ENCODE measurements around the gene KIF26B.

KIF26B gene

GRCh38 chr1:245154429-245155271, at the start of gene KIF26B:
Gene KIF26B (plus strand): TSS chr1:245154985. CDS start chr1:245155425, 440 bp downstream.
- Histone ChIP-seq H3K9me3 (ENCODE audit: control insufficient read depth, low read length) (no peaks in the 10 kb centered on the region), H3K27me3 (ENCODE audit: control insufficient read depth, insufficient read depth, low read length) (peaks cover 24% of the 10 kb centered on the region), H3K36me3 (ENCODE audit: control insufficient read depth, insufficient read depth, low read length) (no peaks in the 10 kb centered on the region), H3K9ac (ENCODE audit: low read length) (peak within 1 kb of the TSS; percentile 57), H3K4me3 (ENCODE audit: low read length) (peak within 1 kb of the TSS; percentile 57), H3K4me1 (ENCODE audit: control insufficient read depth, insufficient read depth, low read length) (peaks cover 18% of the 10 kb centered on the region)

GRCh38 chr1:245105042-245105441, 49.7 kb upstream of the KIF26B start:
- peaks cover 15% of the 10 kb centered on the region for H3K4me1 ChIP-seq (ENCODE audit: control insufficient read depth, insufficient read depth, low read length)
- no peaks in the 10 kb centered on the region for H3K36me3 ChIP-seq (ENCODE audit: control insufficient read depth, insufficient read depth, low read length)
- H3K9me3 ChIP-seq (ENCODE audit: control insufficient read depth, low read length), result no peaks in the 10 kb centered on the region
- H3K4me3 ChIP-seq (ENCODE audit: low read length), result no peak overlapping the region
- no peak overlapping the region for H3K9ac ChIP-seq (ENCODE audit: low read length)
- H3K27me3 ChIP-seq (ENCODE audit: control insufficient read depth, insufficient read depth, low read length), result no peaks in the 10 kb centered on the region

- Histone ChIP-seq H3K4me1 (ENCODE audit: control insufficient read depth, insufficient read depth, low read length) (peaks cover 14% of the 10 kb centered on the region), H3K4me3 (ENCODE audit: low read length) (no peak overlapping the region), H3K9me3 (ENCODE audit: control insufficient read depth, low read length) (no peaks in the 10 kb centered on the region), H3K27me3 (ENCODE audit: control insufficient read depth, insufficient read depth, low read length) (no peaks in the 10 kb centered on the region), H3K36me3 (ENCODE audit: control insufficient read depth, insufficient read depth, low read length) (no peaks in the 10 kb centered on the region), H3K9ac (ENCODE audit: low read length) (no peak overlapping the region)
These were observed 48.9 kb upstream of the KIF26B start for GRCh38 chr1:245105815-245106410.

GRCh38 chr1:245107776-245108114, 47.0 kb upstream of the KIF26B start:
- no peak overlapping the region for H3K4me3 ChIP-seq (ENCODE audit: low read length)
- H3K36me3 ChIP-seq (ENCODE audit: control insufficient read depth, insufficient read depth, low read length), result no peaks in the 10 kb centered on the region
- H3K9me3 ChIP-seq (ENCODE audit: control insufficient read depth, low read length), result no peaks in the 10 kb centered on the region
- H3K4me1 ChIP-seq (ENCODE audit: control insufficient read depth, insufficient read depth, low read length), result peaks cover 18% of the 10 kb centered on the region
- H3K27me3 ChIP-seq (ENCODE audit: control insufficient read depth, insufficient read depth, low read length), result no peaks in the 10 kb centered on the region
- H3K9ac ChIP-seq (ENCODE audit: low read length), result no peak overlapping the region

- H3K4me1 ChIP-seq (ENCODE audit: control insufficient read depth, insufficient read depth, low read length), result peaks cover 18% of the 10 kb centered on the region
- no peaks in the 10 kb centered on the region for H3K27me3 ChIP-seq (ENCODE audit: control insufficient read depth, insufficient read depth, low read length)
- no peak overlapping the region for H3K9ac ChIP-seq (ENCODE audit: low read length)
- H3K36me3 ChIP-seq (ENCODE audit: control insufficient read depth, insufficient read depth, low read length), result no peaks in the 10 kb centered on the region
- H3K9me3 ChIP-seq (ENCODE audit: control insufficient read depth, low read length), result no peaks in the 10 kb centered on the region
- H3K4me3 ChIP-seq (ENCODE audit: low read length), result no peak overlapping the region
These were observed 46.5 kb upstream of the KIF26B start for GRCh38 chr1:245108246-245108645.

- no peaks in the 10 kb centered on the region for H3K36me3 ChIP-seq (ENCODE audit: control insufficient read depth, insufficient read depth, low read length)
- H3K9me3 ChIP-seq (ENCODE audit: control insufficient read depth, low read length), result no peaks in the 10 kb centered on the region
- H3K27me3 ChIP-seq (ENCODE audit: control insufficient read depth, insufficient read depth, low read length), result no peaks in the 10 kb centered on the region
- peaks cover 18% of the 10 kb centered on the region for H3K4me1 ChIP-seq (ENCODE audit: control insufficient read depth, insufficient read depth, low read length)
- H3K4me3 ChIP-seq (ENCODE audit: low read length), result no peak overlapping the region
- H3K9ac ChIP-seq (ENCODE audit: low read length), result no peak overlapping the region
These were observed 45.9 kb upstream of the KIF26B start for GRCh38 chr1:245108909-245109308.

GRCh38 chr1:245110406-245110805, 44.4 kb upstream of the KIF26B start:
- H3K9me3 ChIP-seq (ENCODE audit: control insufficient read depth, low read length), result no peaks in the 10 kb centered on the region
- no peaks in the 10 kb centered on the region for H3K36me3 ChIP-seq (ENCODE audit: control insufficient read depth, insufficient read depth, low read length)
- peaks cover 18% of the 10 kb centered on the region for H3K4me1 ChIP-seq (ENCODE audit: control insufficient read depth, insufficient read depth, low read length)
- H3K4me3 ChIP-seq (ENCODE audit: low read length), result no peak overlapping the region
- no peak overlapping the region for H3K9ac ChIP-seq (ENCODE audit: low read length)
- no peaks in the 10 kb centered on the region for H3K27me3 ChIP-seq (ENCODE audit: control insufficient read depth, insufficient read depth, low read length)

GRCh38 chr1:245111073-245111472, 43.7 kb upstream of the KIF26B start:
- Histone ChIP-seq H3K27me3 (ENCODE audit: control insufficient read depth, insufficient read depth, low read length) (no peaks in the 10 kb centered on the region), H3K4me3 (ENCODE audit: low read length) (no peak overlapping the region), H3K36me3 (ENCODE audit: control insufficient read depth, insufficient read depth, low read length) (no peaks in the 10 kb centered on the region), H3K4me1 (ENCODE audit: control insufficient read depth, insufficient read depth, low read length) (peaks cover 18% of the 10 kb centered on the region), H3K9me3 (ENCODE audit: control insufficient read depth, low read length) (no peaks in the 10 kb centered on the region), H3K9ac (ENCODE audit: low read length) (no peak overlapping the region)

GRCh38 chr1:245113649-245114048, 41.1 kb upstream of the KIF26B start:
- Histone ChIP-seq H3K27me3 (ENCODE audit: control insufficient read depth, insufficient read depth, low read length) (no peaks in the 10 kb centered on the region), H3K4me3 (ENCODE audit: low read length) (no peak overlapping the region), H3K9me3 (ENCODE audit: control insufficient read depth, low read length) (no peaks in the 10 kb centered on the region), H3K9ac (ENCODE audit: low read length) (no peak overlapping the region), H3K36me3 (ENCODE audit: control insufficient read depth, insufficient read depth, low read length) (no peaks in the 10 kb centered on the region), H3K4me1 (ENCODE audit: control insufficient read depth, insufficient read depth, low read length) (peaks cover 18% of the 10 kb centered on the region)

- Histone ChIP-seq H3K36me3 (ENCODE audit: control insufficient read depth, insufficient read depth, low read length) (no peaks in the 10 kb centered on the region), H3K9ac (ENCODE audit: low read length) (no peak overlapping the region), H3K9me3 (ENCODE audit: control insufficient read depth, low read length) (no peaks in the 10 kb centered on the region), H3K4me3 (ENCODE audit: low read length) (no peak overlapping the region), H3K27me3 (ENCODE audit: control insufficient read depth, insufficient read depth, low read length) (no peaks in the 10 kb centered on the region), H3K4me1 (ENCODE audit: control insufficient read depth, insufficient read depth, low read length) (peaks cover 6% of the 10 kb centered on the region)
These were observed 38.7 kb upstream of the KIF26B start for GRCh38 chr1:245116131-245116530.

GRCh38 chr1:245116751-245117150, 38.0 kb upstream of the KIF26B start:
- Histone ChIP-seq H3K27me3 (ENCODE audit: control insufficient read depth, insufficient read depth, low read length) (no peaks in the 10 kb centered on the region), H3K4me1 (ENCODE audit: control insufficient read depth, insufficient read depth, low read length) (peaks cover under 1% of the 10 kb centered on the region), H3K9ac (ENCODE audit: low read length) (no peak overlapping the region), H3K4me3 (ENCODE audit: low read length) (no peak overlapping the region), H3K9me3 (ENCODE audit: control insufficient read depth, low read length) (no peaks in the 10 kb centered on the region), H3K36me3 (ENCODE audit: control insufficient read depth, insufficient read depth, low read length) (no peaks in the 10 kb centered on the region)

GRCh38 chr1:245118066-245118465, 36.7 kb upstream of the KIF26B start:
- Histone ChIP-seq H3K27me3 (ENCODE audit: control insufficient read depth, insufficient read depth, low read length) (no peaks in the 10 kb centered on the region), H3K4me3 (ENCODE audit: low read length) (no peak overlapping the region), H3K4me1 (ENCODE audit: control insufficient read depth, insufficient read depth, low read length) (no peaks in the 10 kb centered on the region), H3K9me3 (ENCODE audit: control insufficient read depth, low read length) (no peaks in the 10 kb centered on the region), H3K36me3 (ENCODE audit: control insufficient read depth, insufficient read depth, low read length) (no peaks in the 10 kb centered on the region), H3K9ac (ENCODE audit: low read length) (no peak overlapping the region)
